Measurements from ENCODE around the gene TOM1L1. TPM values are rescaled to one million over a fixed set of nuclear protein-coding genes. Genes with fewer than 3 reads are reported as not detected.

The TOM1L1 gene
- 43.4 and 44.6 TPM in 2 replicates for total RNA-seq (2021)
- long read RNA-seq, transcript TOM1L1-220 (10 exons, 1,849 nt): minor isoform, 56 of 253 reads
- long read RNA-seq, transcript TOM1L1-203 (14 exons, 1,522 nt): minor isoform, 7 of 253 reads
- long read RNA-seq, transcript TOM1L1-221 (16 exons, 2,507 nt): major isoform, 96 of 253 reads
- long read RNA-seq, partial matches to known transcripts: 38 of 253 reads
- long read RNA-seq, other reads (novel, unspliced or antisense): 45 of 253 reads

- WGBS (ENCODE audit: extremely low coverage, insufficient read length, low lambda C conversion rate): no CpG with 5 or more reads among the region's 67 CpGs
- Mint-ChIP-seq H3K4me3 (peak within 1 kb of the TSS in 1 of 2 experiments; percentile 92; a peak in 4 of 5 replicates), H3K27ac (peak within 1 kb of the TSS; percentile 94 to 99 (median 98)), H3K36me3 (ENCODE audit: insufficient read depth in 1 of 3, low read depth in 3 of 3) (peaks cover 18 to 22% (median 19%) of the 10 kb centered on the region in 3 experiments; a peak in 6 of 7 replicates), H3K9me3 (no peaks in the 10 kb centered on the region), H3K4me1 (peaks cover 26 to 32% of the 10 kb centered on the region in 2 experiments), H3K27me3 (ENCODE audit: low read depth) (no peaks in the 10 kb centered on the region)
- Histone ChIP-seq H3T11ph (ENCODE audit: low read length) (no peak within 1 kb of the TSS), H3K23ac (ENCODE audit: insufficient read length, low read depth, low read length) (no peak within 1 kb of the TSS), H3K14ac (ENCODE audit: insufficient read depth, low read length) (peak within 1 kb of the TSS; percentile 93), H3K4ac (ENCODE audit: low read depth, low read length) (no peak within 1 kb of the TSS), H3K23me2 (ENCODE audit: insufficient read length, low read depth, low read length, poor library complexity, severe bottlenecking) (peaks cover 11% of the 10 kb centered on the region), H2BK120ac (ENCODE audit: low read depth, low read length, poor library complexity, severe bottlenecking) (no peak within 1 kb of the TSS), H3K56ac (ENCODE audit: insufficient read length, low read depth, low read length) (no peak within 1 kb of the TSS), H3K18ac (ENCODE audit: insufficient read length, low read depth, low read length) (peak within 1 kb of the TSS; percentile 92), H4K8ac (replicated peaks; ENCODE audit: insufficient read length, low read depth, low read length) (no peak within 1 kb of the TSS), H4K5ac (ENCODE audit: insufficient read length, low read depth, low read length) (no peak within 1 kb of the TSS), H4K20me1 (ENCODE audit: control insufficient read depth, insufficient read depth, insufficient read length) (no peaks in the 10 kb centered on the region), H2BK5ac (ENCODE audit: insufficient read length, low read length) (no peak within 1 kb of the TSS), H4K91ac (ENCODE audit: insufficient read length, low read depth, low read length) (no peak within 1 kb of the TSS), H2AFZ (ENCODE audit: low read length) (no peak within 1 kb of the TSS), H2AK5ac (ENCODE audit: insufficient read length, low read length) (no peak within 1 kb of the TSS), H3K9me3 (ENCODE audit: control insufficient read depth, low read depth, low read length) (no peaks in the 10 kb centered on the region), H3K4me1 (ENCODE audit: insufficient read depth, low read length) (peaks cover 3% of the 10 kb centered on the region; the same call in 1 of the 2 replicates), H3K27ac (ENCODE audit: insufficient read length, low read depth, low read length) (peak within 1 kb of the TSS; percentile 7), H3K9ac (ENCODE audit: extremely low read depth, insufficient read length, low read length) (peak within 1 kb of the TSS; percentile 77), H2BK15ac (ENCODE audit: low read depth, low read length) (no peak within 1 kb of the TSS), H3K27me3 (ENCODE audit: insufficient read depth, low read length) (no peaks in the 10 kb centered on the region), H2BK12ac (ENCODE audit: insufficient read length, low read depth, low read length) (peak within 1 kb of the TSS; percentile 45), H3K79me1 (ENCODE audit: insufficient read depth, low read depth, low read length, poor library complexity, severe bottlenecking) (no peaks in the 10 kb centered on the region), H3K79me2 (ENCODE audit: insufficient read depth, low read length) (peaks cover 11% of the 10 kb centered on the region; the same call in 1 of the 2 replicates), H3K4me2 (ENCODE audit: insufficient read depth, insufficient read length, low read length) (peak within 1 kb of the TSS; percentile 91), H2BK20ac (ENCODE audit: low read depth, low read length, poor library complexity, severe bottlenecking) (no peak within 1 kb of the TSS)
- DNase-seq: peak; percentile 94
- TF ChIP-seq CTCF (conservative IDR thresholded peaks at IDR 0.05): 0 out of 3 replicates have a peak, but pooled peaks have one; percentile 11
These were observed at the start of gene TOM1L1 for GRCh38 chr17:54900457-54901229. TOM1L1 (plus strand) TSS chr17:54900852; CDS start chr17:54900866, 14 bp downstream.
